Measurements from ENCODE around the gene PAQR4. TPM values are rescaled to one million over a fixed set of nuclear protein-coding genes. Genes with fewer than 3 reads are reported as not detected.
A peak's percentile ranks its signal among the peaks of the same experiment; 100 is the strongest.
"Not testable (repeated sequence)": the region's sequence is repeated elsewhere in the genome, so short reads cannot be mapped to it uniquely, and the experiment has no call there.

PAQR4 gene
- total RNA-seq (2014; rRNA removed; shearing (Covaris generic)) = 15.3 and 20.5 TPM in 2 replicates

GRCh38 chr16:2968738-2969544 is at the start of gene PAQR4:
PAQR4 (plus strand) TSS chr16:2969348; CDS start chr16:2969675, 327 bp downstream.
- DNase-seq (ENCODE audit: low read depth) = peak; percentile 94

- peak; percentile 45 for DNase-seq (ENCODE audit: low read depth)
Measured at GRCh38 chr16:2919511-2920255, 49.5 kb upstream of the PAQR4 start.

GRCh38 chr16:2923481-2923880 is 45.7 kb upstream of the PAQR4 start:
- no peak for DNase-seq (ENCODE audit: low read depth)

GRCh38 chr16:2924901-2925755 is 44.0 kb upstream of the PAQR4 start:
- peak; percentile 18 for DNase-seq (ENCODE audit: low read depth)

- no peak for DNase-seq (ENCODE audit: low read depth)
Measured at GRCh38 chr16:2925951-2926649, 43.0 kb upstream of the PAQR4 start.

GRCh38 chr16:2926650-2926999 is 42.5 kb upstream of the PAQR4 start:
- DNase-seq (ENCODE audit: low read depth) = no peak

GRCh38 chr16:2927010-2927646 is 42.0 kb upstream of the PAQR4 start:
- DNase-seq (ENCODE audit: low read depth) = peak; percentile 83

GRCh38 chr16:2928151-2928550 is 41.0 kb upstream of the PAQR4 start:
- not testable (repeated sequence) for DNase-seq (ENCODE audit: low read depth)

- DNase-seq (ENCODE audit: low read depth) = no peak
Measured at GRCh38 chr16:2928796-2929195, 40.4 kb upstream of the PAQR4 start.

GRCh38 chr16:2929693-2930092 is 39.5 kb upstream of the PAQR4 start:
- DNase-seq (ENCODE audit: low read depth) = no peak

GRCh38 chr16:2930236-2930635 is 38.9 kb upstream of the PAQR4 start:
- no peak for DNase-seq (ENCODE audit: low read depth)

GRCh38 chr16:2931231-2931914 is 37.8 kb upstream of the PAQR4 start:
- not testable (repeated sequence) for DNase-seq (ENCODE audit: low read depth)

GRCh38 chr16:2933136-2933535 is 36.0 kb upstream of the PAQR4 start:
- no peak for DNase-seq (ENCODE audit: low read depth)

GRCh38 chr16:2933701-2934100 is 35.4 kb upstream of the PAQR4 start:
- DNase-seq (ENCODE audit: low read depth) = no peak

GRCh38 chr16:2934450-2934849 is 34.7 kb upstream of the PAQR4 start:
- no peak for DNase-seq (ENCODE audit: low read depth)

- DNase-seq (ENCODE audit: low read depth) = no peak
Measured at GRCh38 chr16:2936436-2937011, 32.6 kb upstream of the PAQR4 start.

- no peak for DNase-seq (ENCODE audit: low read depth)
Measured at GRCh38 chr16:2937170-2937569, 32.0 kb upstream of the PAQR4 start.

- no peak for DNase-seq (ENCODE audit: low read depth)
Measured at GRCh38 chr16:2938206-2938605, 30.9 kb upstream of the PAQR4 start.

GRCh38 chr16:2939968-2940367 is 29.2 kb upstream of the PAQR4 start:
- DNase-seq (ENCODE audit: low read depth) = no peak

- no peak for DNase-seq (ENCODE audit: low read depth)
Measured at GRCh38 chr16:2942045-2942444, 27.1 kb upstream of the PAQR4 start.

Data from Daoy (cell line).